Left colon (tissue), 2 donors: Measurements from ENCODE around the gene APLN. TPM values are rescaled to one million over a fixed set of nuclear protein-coding genes. Genes with fewer than 3 reads are reported as not detected.

ENCODE experiments used
- ATAC-seq: fragments of 200-7000 bp; cut with Tn5 transposase; one replicate; pipeline ENCODE4 v1.9.1; 2020; ENCODE audit warnings: mild to moderate bottlenecking, moderate library complexity
- DNase-seq, 2 donors: peaks; one replicate each; pipeline ENCODE4 v3.0.0-alpha.2; 2020
- intact Hi-C, 2 donors: fragments of 100-400 bp; cut with DNase I in 1 of 2; cut with micrococcal nuclease in 1 of 2; formaldehyde crosslinking; loops; one replicate each; pipeline versions ENCODE4 v1.11.2 to v1.14.0; 2022; cut with DNase I, micrococcal nuclease
- total RNA-seq, 2 donors: library from RNA; stranded (reverse); fragmentation: NEBNext Ultra II Directional; extraction: Animal tissue kit (Norgen Biotek cat#: 25700); gene quantifications; one replicate each; pipeline ENCODE4 v1.2.1, GENCODE V29; 2021
- donor health status: DM: no; HTN: no; CAD: no.
- donor health status: DM: yes; HTN: yes; CAD: no.

Gene APLN
- total RNA-seq, 2 donors from 2014 or later = 0.22 to 0.40 TPM

DNA sequence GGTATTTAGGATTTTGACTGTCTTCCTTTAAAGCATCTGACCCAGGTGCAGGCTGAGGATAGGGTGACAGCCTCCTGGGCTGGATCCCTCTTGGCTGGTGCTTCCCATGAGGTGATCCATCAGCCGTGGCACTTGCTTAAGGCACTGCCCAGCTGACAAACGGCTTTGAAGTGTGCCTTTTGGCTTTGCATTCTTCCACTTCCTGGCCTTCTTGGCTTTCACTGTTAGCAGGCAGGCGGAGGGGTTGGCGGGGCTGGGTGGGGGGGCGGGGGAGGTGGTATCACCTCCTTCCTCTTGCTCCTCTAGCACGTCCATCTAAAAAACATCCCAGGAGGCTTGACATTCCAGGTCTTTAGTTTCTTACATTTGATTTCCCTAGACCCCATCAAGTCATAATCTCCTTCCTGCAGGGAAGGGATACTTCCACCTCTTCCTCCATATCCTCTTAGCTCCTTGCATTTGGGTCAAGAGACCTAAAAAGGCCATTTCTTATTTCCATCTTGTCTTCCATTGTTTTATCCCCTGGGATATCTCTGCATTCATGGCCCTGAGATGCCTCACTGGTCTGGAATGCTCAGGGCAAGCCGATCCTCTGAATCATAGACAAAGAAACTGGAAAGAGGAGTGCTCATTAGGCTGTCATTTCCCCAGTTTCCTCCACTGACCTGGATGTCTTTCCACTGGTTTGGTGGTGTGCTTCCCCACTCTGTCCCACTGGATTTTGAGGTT lies 11.3 kb upstream of the APLN start:
- intact Hi-C loops = no loop called here
- DNase-seq = no peak
- ATAC-seq = no peak

DNA sequence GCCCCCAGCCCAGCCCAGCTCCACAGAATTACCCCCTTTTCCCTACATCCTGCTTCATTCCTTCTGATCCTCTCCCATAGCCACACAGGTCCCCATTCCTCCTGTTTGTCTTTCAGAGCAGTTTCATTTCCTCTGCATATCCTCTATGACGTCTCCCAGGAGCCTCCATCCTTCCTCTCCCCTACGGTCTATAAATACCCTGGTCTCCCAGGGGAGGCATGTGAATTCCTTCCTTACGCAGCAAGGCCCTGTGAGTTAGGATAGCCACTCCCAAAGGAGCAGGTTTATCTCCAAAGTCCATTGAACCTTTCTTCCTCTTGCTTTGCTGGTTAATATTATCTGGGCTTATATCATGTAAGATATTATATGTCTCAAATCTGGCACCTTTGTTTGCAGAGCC lies 8.4 kb upstream of the APLN start:
- DNase-seq (no peak), ATAC-seq (no peak)
- intact Hi-C loops = no loop called here

DNA sequence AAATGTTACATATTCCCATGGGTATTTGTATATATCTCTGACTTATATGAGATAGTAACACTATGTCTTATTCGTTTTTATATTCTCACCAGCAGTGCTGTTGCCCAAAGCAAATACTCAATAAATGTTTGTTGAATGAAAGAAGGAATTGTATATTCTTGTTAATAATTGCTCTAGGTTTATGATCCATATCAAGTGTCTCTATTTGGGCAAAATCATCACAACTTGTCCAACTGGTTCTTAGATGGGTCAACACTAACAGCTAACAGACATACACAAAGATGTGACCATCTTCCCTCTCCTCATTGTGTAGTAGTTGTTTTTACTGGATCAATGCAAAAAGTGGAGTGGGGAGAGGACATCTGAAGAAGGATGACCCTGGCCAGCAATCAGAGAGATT lies 6.6 kb upstream of the APLN start:
- no peak for ATAC-seq
- DNase-seq = no peak
- intact Hi-C loops = no loop called here

DNA sequence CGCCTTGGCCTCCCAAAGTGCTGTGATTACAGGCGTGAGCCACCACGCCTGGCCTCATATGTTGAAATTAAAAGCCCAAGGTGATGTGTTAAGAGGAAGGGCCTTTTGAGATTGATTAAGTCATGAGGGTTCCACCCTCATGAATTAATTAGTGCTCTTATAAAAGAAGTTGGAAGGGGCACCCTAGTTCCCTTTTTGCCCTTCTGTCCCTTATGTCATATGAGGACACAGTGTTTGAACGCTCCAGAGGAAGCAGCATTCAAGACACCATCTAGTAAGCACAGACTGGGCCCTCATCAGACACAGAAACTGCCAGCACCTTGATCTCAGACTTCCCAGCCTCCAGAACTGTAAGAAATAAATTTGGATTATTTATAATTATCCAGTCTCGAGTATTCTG lies 5.1 kb upstream of the APLN start:
- intact Hi-C loops = no loop called here
- ATAC-seq (no peak), DNase-seq (no peak)

DNA sequence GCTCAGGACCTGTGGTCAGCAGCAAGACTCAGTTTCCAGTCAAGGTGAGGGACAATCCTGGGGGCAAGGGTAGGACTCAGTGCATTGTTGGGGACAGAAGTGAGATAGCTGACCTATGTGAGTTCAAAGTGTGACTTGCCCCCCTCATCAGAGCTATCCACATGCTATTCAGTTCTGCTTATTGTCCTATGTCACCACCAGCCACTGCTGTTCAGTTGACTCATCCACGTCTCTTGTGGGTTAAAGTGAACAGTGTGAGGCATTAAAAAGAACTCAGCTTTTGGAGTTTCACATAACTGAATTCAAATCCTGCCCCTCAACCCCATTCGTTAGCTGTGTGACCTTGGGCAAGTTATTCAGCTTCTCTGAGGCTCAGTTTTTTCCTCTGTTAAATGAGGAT lies 4.4 kb upstream of the APLN start:
- no peak for ATAC-seq
- intact Hi-C loops = no loop called here
- DNase-seq = no peak

DNA sequence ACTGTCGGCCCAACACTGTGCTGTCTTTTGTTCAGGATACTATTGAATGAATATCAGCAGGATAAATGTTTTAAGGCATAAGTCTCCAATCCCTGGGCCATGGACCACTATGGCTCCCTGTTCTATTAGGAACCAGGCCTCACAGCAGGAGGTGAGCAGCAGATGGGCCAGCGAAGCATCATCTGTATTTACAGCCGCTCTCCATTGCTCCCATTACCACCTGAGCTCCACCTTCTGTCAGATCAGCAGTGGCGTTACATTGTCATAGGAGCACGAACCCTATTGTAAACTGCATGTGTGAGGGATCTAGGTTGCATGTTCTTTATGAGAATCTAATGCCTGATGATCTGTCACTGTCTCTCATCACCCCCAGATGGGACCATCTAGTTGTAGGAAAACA lies 3.7 kb upstream of the APLN start:
- ATAC-seq = no peak
- DNase-seq = no peak
- intact Hi-C loops = no loop called here

DNA sequence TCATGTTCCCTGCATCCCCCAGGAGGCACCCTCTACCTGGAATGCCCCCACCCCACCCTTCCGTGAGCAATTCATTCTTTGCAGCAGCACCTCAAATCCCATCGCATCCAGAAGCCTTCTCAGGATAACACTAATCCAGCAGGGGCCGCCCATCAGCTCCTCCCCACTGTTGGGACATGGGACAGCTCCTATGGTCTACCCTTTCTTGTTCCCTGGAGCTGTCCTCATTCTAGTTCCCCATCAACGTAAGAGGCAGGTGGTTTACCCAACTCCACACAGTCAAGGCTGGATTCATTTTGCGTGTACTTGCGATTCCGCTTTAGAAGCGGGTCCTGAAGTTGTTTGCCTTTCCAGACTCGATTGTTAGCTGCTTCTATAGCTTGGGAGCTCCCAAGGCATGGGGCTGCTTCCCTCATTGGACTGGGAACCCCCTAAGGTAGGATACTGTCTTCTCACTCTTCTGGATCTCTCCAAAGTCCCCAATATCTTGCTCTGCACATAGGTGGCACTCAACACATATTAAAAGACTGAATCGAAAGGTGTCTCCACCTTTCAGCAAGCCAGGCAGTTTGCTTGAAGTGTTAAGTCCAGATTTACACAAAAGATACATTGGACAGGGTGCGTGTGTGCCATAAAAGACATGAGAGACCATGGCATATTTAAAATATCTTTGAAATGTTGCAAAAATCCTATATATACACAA lies 942 bp upstream of the APLN start:
- no peak for DNase-seq
- no peak for ATAC-seq
- intact Hi-C loops = no loop called here

DNA sequence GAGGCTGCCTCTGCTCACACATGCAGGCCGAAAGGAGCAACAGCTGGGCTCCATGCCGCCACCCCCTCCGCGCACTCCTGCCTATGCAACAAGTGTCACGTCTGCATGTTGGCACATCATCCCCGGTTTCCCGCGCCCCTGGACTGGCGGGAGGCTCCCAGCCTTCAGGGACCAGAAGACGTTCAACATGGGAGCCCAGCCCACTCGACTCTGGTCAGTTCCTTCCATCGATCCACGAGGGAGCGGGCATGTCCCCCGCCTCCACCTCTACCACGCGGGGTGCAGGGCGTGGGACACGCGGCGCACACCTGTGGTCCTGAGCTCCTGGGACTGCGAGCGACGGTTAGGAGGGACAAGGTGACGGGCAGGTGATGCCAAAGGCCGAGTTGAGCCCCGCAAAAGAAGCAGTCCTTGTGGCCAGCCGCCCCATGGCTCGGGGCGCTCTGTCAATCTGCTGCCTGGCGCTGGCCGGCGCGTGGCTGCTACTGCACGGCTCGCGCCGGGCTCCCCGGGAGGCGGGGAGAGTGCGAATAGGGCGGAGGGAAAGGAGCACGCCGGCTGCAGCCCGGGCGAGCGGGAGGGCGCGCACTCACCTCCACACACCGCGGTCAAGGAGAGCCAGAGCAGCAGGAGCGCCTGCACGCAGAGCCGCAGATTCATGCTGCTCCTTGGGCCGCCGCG lies 645 bp downstream of the APLN start:
- intact Hi-C loops = no loop called here
- DNase-seq (no peak), ATAC-seq (peak; percentile 84)

DNA sequence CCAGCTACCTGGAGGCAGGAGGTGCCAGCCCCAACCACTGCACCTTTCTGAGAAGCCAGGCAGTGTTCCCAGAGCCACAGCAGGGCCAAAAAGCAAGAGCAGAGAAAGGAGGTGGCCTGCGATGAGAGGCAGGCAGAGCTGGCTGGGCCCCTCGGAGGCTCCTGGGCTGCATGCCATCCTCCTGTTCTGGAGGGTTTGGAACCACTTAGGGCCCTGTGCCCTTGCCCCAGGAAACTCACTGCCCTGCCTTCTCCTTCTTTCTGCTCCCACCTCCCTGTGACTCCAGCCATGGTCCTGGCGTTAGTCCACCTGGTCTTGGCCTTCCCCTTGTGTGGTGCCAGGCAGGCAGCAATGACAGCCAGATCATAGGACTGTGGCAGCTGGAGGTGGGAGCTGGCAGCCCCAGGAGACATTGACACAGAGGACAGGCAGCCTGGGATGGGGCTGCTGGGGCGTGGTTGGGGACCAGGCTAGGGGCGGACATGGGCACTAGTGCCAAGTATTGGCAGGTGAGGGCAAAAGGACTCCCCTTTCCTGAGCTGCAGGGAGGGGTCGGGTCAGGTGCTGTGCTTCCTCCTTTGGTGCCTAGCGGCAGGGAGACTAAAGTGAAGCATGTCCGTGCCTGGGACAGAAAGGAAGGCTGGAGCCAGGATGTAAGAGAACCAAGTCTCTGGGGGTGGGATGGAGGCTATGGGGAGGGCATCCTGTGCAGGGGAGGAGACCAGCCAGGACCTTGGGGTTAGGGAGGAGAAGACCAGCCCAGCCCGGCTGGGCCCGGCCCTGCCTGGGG lies 1.4 kb downstream of the APLN start:
- intact Hi-C loops = no loop called here
- no peak for DNase-seq
- ATAC-seq = peak; percentile 41

DNA sequence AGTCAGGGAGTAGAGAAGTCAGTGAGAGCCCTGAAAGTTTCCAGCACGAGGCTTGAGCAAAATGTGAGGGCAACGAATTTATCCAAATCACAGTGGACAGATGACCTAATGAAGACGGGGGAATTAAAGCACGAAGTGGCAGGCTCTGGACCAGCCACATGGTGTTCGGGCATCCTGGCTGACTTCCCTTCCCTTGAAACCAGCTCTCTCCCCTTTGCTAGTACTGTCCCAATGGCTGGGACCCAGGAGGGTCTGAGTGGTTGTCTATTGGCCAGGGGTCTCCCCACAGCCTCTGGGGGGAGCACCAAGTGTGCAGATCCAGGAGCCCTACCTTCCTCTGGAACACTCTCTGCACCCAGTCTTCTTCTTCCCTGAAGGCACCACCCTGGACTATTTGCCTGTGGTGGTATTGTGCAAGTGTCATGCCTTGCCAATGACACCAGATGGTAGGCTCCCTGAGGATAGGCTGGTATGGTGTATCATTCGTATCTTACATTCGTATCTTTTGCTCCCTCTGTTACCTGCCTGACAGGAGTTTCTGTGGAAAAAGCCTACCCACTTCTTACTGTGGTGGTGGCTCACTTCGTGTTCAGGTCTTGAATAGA lies 2.1 kb downstream of the APLN start:
- intact Hi-C loops = no loop called here
- ATAC-seq (no peak), DNase-seq (no peak)

DNA sequence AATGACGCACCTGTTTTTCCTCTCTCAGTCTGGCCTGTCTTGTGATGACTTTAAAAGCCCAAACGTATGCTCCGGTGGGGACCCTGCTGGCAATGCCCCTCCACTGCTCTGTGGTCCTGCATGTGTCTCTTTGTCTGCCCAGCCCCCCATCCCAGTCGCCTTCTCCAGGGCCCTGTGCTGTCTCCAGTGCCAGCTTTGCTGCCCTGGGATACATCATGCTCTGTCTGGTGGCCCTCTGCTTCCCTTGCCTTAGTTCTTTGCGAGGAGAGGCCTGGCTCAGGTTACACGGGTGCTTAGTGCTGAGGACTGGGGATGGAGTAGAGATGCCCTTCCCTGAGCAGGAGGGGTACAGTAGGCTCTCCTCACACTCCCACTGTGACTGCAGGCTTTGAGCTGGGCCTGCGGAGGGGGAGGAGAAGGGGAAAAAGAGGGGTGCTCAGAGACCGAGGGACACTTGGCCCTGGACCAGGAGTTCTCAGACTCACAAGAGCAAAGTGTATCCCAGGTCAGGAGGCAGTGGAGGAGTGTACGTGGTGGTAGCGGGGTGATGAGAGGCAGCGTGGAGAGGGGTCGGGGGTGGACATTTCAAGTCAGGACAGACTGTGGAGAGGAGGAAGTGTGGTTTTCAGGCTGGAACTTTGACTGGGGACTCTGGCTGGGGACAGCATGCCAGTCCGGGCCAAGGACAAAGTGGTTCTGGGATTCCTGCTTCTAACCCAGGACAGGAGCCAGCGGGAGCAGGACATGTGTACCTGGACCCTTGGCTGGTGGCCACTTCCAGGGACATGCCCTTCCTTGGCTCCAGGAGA lies 2.8 kb downstream of the APLN start:
- intact Hi-C loops = no loop called here
- DNase-seq = no peak
- ATAC-seq = no peak

DNA sequence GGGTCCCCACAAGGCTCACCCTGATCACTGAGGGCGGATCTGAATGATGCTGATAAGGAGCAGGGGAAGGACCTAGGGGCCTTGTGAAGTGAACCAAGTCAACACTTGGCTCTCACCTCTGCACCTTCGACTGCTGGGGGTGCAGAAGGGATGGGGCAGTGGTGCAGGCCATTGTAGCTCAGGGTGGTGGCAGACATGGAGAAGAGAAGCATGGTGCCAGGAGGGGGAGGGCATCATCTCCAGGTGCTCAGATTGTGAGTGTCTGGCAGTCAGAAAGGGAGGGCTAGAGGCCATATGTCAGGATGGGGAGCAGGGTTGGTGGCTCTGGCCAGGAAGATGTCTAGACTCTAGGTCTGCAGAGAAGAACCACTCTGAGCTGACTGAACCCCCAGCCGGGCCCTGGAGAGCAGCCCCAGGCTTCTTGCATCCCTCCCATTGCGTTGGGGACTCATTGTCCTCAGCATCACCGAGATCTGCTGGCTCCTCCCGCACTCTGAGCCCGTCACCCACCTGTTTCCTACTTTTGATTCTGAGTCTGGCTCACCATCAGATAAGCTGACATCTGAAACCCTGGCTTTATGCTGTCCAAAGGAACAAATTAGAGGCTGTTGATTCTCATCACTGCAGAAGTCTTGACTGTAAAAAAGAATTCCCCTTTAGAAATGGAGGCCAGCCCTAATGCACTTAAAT lies 3.8 kb downstream of the APLN start:
- intact Hi-C loops = no loop called here
- DNase-seq (no peak), ATAC-seq (no peak)

DNA sequence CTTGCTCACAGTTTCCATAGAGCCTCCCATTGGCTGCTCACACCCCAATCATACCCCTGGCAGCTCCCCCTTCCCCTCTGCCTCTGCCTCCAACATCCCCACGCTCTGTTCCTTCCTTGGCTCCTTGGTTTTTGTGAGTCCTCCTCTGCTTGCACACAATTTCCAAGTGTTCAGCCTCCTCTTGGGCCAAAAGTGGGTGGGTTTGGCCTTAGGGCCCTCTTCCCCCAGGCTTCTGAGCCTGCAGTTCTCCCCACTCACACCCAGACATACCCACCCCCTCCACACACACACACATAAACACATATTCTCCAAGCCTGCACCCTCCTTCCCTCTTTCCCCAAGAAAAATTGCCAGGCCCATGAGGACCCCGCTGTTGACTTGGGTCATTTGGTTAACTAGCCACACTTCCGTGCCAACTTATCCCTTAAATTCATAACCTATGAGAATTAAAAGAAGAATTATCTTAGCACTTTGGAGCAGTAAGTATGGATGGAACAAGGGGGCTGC lies 4.5 kb downstream of the APLN start:
- intact Hi-C loops = no loop called here
- ATAC-seq = no peak
- no peak for DNase-seq

DNA sequence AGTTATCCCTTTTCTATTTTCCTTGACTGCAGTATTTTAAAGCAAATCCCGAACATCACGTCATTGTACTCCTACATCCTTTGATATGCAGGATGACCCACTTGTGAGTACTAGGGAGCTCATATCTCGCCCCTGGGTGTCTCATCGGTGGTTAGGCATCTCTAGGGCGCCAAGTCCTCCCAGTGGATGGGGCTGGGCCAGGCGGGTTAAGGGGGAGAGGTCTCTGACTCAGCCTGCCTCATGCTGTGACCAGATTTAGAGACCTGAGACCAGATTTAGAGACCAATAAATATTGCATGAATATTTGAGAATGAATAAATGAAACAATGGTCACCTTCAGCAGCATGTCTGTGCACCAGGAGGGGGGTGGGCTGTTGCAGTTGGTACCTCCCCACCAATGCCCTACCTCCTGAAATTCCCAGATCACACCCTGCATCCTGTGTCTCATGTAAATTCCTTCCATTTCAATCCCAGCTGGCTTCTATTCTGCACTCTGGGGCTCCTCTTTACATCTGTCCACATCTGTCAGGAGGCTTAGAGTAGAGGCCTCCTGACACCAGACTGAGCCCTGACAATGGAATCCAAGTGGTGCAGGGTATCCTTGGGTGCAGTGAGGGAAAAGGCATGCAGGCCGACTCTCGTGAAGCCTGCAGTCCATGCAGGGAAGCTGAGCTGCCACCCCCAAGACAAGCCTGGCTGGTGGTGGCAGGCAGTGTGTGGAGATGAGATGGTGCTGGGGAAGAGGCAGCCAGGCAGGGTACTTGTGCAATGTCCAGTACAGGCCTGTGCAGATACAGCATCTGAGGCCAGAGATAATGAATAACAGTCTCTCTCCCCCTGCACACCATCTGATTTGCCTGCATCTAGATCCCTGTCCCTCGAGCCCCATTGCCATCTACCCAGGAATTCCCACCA lies 5.2 kb downstream of the APLN start:
- intact Hi-C loops = no loop called here
- ATAC-seq (no peak), DNase-seq (no peak)

DNA sequence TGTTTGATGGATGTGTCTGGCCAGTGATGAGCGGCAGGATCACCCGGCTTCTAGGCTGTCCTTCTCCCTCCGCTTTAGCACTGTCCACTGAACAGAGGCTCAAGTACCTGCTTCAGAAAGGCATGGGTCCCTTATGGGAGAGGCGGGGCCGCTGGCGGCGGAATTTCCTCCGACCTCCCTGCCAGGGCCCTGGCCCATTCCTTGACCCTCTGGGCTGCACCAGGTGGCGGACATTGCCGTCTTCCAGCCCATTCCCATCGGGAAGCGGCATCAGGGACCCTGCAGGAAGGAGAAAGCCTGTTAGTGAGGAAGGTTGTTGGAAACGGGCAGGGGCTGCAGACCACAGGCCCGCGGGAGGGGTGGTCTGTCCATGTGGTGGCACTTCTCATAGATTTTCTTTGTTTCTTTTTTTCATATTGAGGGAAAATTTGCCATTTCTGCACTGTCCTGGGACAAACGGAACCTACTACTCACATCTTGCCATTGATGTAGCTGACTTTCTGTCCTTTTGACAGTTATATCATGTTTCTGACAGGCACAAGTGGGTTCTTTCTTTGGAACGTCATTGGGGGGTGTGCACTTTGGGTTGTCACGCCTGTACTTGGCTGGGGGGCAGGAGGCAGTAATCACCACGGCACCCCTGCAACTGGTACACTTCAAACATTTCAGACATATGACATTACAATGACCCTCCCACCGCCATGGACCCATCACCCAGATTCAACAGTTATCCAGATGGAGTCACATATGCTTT lies 6.1 kb downstream of the APLN start:
- intact Hi-C loops = no loop called here
- ATAC-seq = no peak
- no peak for DNase-seq
